KMS-11 (cell line): ENCODE measurements around the gene CTRL.
"Not testable (repeated sequence)": the region's sequence is repeated elsewhere in the genome, so short reads cannot be mapped to it uniquely, and the experiment has no call there.

Source experiments
- H2AFZ ChIP-seq: fragments of 200-600 bp; sonication (generic); 2 replicates; pipeline ENCODE4 v1.6.1; 2016; ENCODE audit warnings: antibody characterized with exemption, mixed run types, low read depth
- H3K27ac ChIP-seq: fragments of 200-600 bp; sonication (generic); 2 replicates; pipeline ENCODE4 v1.6.1; 2016; ENCODE audit warnings: mild to moderate bottlenecking, mixed run types
- H3K27me3 ChIP-seq: fragments of 200-600 bp; sonication (generic); 2 replicates; pipeline ENCODE4 v1.6.1; 2017; ENCODE audit warnings: mild to moderate bottlenecking, low read depth, mixed run types, moderate library complexity; ENCODE audit not compliant: insufficient read depth
- H3K36me3 ChIP-seq: fragments of 200-600 bp; sonication (generic); 2 replicates; pipeline ENCODE4 v1.6.1; 2017; ENCODE audit warnings: mild to moderate bottlenecking, mixed run types; ENCODE audit not compliant: insufficient read depth
- H3K4me1 ChIP-seq: fragments of 200-600 bp; sonication (generic); 2 replicates; pipeline ENCODE4 v1.6.1; 2016; ENCODE audit warnings: mild to moderate bottlenecking, low read depth, mixed run types; ENCODE audit not compliant: poor library complexity, severe bottlenecking
- H3K4me2 ChIP-seq: fragments of 200-600 bp; sonication (generic); 2 replicates; pipeline ENCODE4 v1.7.0; 2016; ENCODE audit warnings: mild to moderate bottlenecking, mixed run types
- H3K4me3 ChIP-seq: fragments of 200-600 bp; sonication (generic); IDR thresholded peaks from 2 replicates; pipeline ENCODE4 v1.6.1; 2017; ENCODE audit warnings: low read depth, low read length, mixed read lengths; ENCODE audit not compliant: insufficient read depth
- H3K79me2 ChIP-seq: fragments of 200-600 bp; sonication (generic); 2 replicates; pipeline ENCODE4 v1.6.1; 2016; ENCODE audit warnings: low read depth, mixed run types; ENCODE audit not compliant: insufficient read depth
- H3K9ac ChIP-seq: fragments of 200-600 bp; sonication (generic); 2 replicates; pipeline ENCODE4 v1.6.1; 2016; ENCODE audit warnings: mild to moderate bottlenecking, mixed run types
- H4K20me1 ChIP-seq: fragments of 200-600 bp; sonication (generic); 2 replicates; pipeline ENCODE4 v1.6.1; 2016; ENCODE audit warnings: mild to moderate bottlenecking, mixed run types; ENCODE audit not compliant: insufficient read depth
- TF ChIP-seq, protein P1 (sequence below): fragments of 200-600 bp; sonication (generic); conservative IDR thresholded peaks from 2 replicates; pipeline ENCODE4 v1.6.1; 2017; ENCODE audit warnings: low read depth, mild to moderate bottlenecking, antibody characterized with exemption, low read length, moderate library complexity, mixed read lengths

The CTRL gene

DNA sequence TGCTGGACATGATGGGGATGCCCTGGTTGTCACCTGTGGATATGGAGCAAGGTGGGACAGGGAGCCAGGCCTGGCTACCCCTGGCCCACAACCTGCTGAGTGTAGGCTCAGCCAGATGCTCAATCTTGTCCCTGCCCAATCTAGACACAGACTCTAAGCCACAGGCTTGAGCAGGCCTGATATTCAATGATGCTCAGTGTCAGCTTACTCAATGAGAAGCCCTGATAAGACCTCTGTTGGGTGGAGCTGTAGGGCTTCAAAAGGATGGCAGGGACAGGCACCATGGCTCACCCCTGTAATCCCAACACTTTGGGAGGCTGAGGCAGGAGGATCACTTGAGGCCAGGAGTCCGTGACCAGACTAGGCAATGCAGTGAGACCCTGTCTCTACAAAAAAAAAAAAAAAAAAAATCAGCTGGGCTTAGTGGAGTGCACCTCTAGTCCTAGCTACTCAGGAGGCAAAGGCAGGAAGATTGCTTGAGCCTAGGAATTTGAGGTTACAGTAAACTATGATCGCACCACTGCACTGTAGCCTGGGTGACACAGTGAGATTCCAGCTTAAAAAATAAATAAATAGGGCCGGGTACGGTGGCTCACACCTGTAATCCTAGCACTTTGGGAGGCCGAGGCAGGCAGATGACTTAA lies 8.9 kb upstream of the CTRL start:
- Histone ChIP-seq H3K36me3 (no peaks in the 10 kb centered on the region), H4K20me1 (no peaks in the 10 kb centered on the region), H3K4me1 (peaks cover 9% of the 10 kb centered on the region), H2AFZ (no peak overlapping the region), H3K4me3 (no peak overlapping the region), H3K27me3 (no peaks in the 10 kb centered on the region), H3K27ac (no peak overlapping the region), H3K79me2 (peaks cover 6% of the 10 kb centered on the region; the same call in 1 of the 2 replicates), H3K4me2 (no peak overlapping the region), H3K9ac (no peak overlapping the region)
- TF ChIP-seq, protein P1, sequence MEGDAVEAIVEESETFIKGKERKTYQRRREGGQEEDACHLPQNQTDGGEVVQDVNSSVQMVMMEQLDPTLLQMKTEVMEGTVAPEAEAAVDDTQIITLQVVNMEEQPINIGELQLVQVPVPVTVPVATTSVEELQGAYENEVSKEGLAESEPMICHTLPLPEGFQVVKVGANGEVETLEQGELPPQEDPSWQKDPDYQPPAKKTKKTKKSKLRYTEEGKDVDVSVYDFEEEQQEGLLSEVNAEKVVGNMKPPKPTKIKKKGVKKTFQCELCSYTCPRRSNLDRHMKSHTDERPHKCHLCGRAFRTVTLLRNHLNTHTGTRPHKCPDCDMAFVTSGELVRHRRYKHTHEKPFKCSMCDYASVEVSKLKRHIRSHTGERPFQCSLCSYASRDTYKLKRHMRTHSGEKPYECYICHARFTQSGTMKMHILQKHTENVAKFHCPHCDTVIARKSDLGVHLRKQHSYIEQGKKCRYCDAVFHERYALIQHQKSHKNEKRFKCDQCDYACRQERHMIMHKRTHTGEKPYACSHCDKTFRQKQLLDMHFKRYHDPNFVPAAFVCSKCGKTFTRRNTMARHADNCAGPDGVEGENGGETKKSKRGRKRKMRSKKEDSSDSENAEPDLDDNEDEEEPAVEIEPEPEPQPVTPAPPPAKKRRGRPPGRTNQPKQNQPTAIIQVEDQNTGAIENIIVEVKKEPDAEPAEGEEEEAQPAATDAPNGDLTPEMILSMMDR: no peak

DNA sequence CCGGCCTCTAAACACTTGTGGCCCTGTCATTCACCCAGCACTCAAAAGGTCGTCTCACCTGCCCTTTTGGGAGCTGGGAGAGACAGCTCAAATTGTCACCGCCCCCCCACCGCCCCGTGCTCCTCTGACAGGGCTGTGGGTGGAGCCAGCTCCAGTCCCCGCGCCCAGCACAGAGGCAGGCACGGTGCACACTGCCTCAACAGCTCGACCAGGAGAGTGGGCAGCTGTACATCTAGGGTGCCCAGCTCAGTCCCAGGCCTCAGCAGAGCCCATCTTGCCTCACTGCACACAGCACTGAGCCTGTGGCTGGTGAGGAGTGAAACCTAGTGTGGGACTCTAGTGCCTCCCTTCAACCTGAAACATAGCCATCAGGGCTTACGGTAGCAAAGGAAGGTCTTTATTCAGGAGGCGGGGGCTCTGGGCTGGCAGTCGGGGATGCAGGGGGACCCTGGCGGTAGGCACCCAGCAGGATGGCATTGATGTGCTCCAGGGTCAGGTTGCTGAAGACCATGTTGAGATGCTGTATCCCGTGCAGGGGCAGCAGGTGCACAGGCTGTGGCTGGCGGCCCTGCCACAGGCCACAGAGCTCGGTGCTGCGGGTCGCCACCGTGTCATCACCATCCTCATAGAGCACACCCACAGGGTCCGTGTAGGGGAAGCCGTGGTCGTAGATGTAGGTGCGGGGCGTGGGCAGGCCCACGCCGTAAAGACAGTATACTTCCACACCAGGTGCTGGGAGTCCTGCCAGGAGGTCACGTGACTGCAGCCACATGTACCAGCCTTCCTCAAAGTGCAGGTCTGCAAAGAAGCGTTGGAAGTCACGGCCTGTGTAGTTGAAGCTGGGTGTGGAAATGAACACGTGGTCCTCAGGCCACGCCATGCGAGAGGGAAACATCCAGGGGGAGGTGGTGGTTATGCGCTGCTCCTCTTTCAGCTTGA lies 8.1 kb upstream of the CTRL start:
- Histone ChIP-seq H3K4me1 (peaks cover 16% of the 10 kb centered on the region), H3K27ac (no peak overlapping the region), H3K4me2 (no peak overlapping the region), H3K36me3 (no peaks in the 10 kb centered on the region), H3K9ac (no peak overlapping the region), H2AFZ (no peak overlapping the region), H3K79me2 (peaks cover 12% of the 10 kb centered on the region; the same call in 1 of the 2 replicates), H4K20me1 (no peaks in the 10 kb centered on the region), H3K4me3 (no peak overlapping the region), H3K27me3 (no peaks in the 10 kb centered on the region)
- TF ChIP-seq, protein P1: no peak

DNA sequence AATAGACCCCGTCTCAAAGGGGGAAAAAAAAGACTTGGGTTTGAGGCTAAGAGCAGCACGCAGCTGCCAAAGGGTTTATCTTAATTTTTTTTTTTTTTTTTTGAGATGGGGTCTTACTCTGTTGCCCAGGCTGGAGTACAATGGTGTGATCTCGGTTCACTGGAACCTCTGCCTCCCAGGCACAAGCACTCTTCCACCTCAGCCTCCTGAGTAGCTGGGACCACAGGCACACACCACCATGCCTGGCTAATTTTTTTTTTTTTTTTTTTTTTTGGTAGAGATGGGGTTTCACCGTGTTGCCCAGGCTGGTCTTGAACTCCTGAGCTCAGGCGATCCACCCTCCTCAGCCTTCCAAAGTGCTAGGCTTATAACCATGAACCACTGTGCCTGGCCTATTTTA lies 6.1 kb upstream of the CTRL start:
- Histone ChIP-seq H3K27ac (peak overlapping the region; percentile 78; the same call in 1 of the 2 replicates), H3K4me2 (peak overlapping the region; percentile 85), H3K4me1 (peaks cover 16% of the 10 kb centered on the region), H3K79me2 (peaks cover 12% of the 10 kb centered on the region; the same call in 1 of the 2 replicates)
- not testable (repeated sequence) for H2AFZ ChIP-seq, H3K36me3 ChIP-seq, H3K9ac ChIP-seq, H4K20me1 ChIP-seq, H3K4me3 ChIP-seq, H3K27me3 ChIP-seq

DNA sequence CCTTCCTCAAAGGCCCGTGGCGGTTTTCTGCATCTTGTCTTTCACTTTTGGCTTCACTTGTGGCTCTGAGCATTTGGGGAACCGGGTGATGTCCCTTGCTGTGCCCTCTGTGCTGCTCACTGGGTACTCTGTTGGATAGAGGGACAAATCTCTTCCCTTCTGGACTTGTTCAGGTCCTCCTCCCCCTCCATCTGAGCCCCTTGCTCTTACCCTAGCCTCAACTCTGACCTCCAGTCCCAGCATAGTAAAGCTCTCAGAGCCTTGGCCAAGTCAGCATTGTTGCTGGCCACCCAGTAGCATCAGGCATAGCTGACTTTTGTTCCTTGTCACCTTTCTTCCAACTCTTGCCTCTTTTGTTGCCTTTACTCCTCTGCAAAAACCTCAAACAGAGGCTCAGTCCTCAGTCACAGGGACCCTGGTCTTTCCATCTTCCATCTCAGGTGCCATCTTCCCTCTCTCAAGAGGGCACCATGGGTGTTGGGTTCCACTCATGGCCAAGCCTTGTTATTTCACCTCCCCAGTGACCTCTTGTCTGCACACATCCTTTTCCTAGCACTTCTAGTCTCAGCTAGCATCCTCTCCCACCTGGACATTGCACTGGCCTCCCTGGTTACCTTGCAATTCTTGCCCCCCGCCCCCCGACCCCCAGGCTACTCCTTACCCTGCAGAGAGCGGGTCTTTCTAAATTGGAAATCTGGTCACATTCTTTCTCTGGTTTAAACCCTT lies 5.4 kb upstream of the CTRL start:
- Histone ChIP-seq H3K27ac (peak overlapping the region; percentile 78), H3K27me3 (no peaks in the 10 kb centered on the region), H3K4me2 (peak overlapping the region; percentile 85)

More for the DNA sequence above, 5.4 kb upstream of the CTRL start:
- peaks cover 16% of the 10 kb centered on the region for H3K4me1 ChIP-seq
- H3K36me3 ChIP-seq: no peaks in the 10 kb centered on the region
- peak overlapping the region; percentile 35 for H2AFZ ChIP-seq
- peaks cover 12% of the 10 kb centered on the region; the same call in 1 of the 2 replicates for H3K79me2 ChIP-seq
- H3K9ac ChIP-seq: peak overlapping the region; percentile 80
- TF ChIP-seq, protein P1: no peak
- H4K20me1 ChIP-seq: no peaks in the 10 kb centered on the region
- no peak overlapping the region for H3K4me3 ChIP-seq
